CD4-positive, alpha-beta T cell (primary cell): ENCODE results near the gene MSANTD1. TPM values are rescaled to one million over a fixed set of nuclear protein-coding genes. Genes with fewer than 3 reads are reported as not detected.

Source experiments
- ATAC-seq: fragments of 200-7000 bp; cut with Tn5 transposase; one replicate; pipeline ENCODE4 v1.10.0; 2022; ENCODE audit warnings: mild to moderate bottlenecking; ENCODE audit not compliant: poor library complexity
- CTCF ChIA-PET: fragments of 350-600 bp; sonication (Branson Sonifier 250); formaldehyde crosslinking; loops from one replicate; lab custom pipeline; 2021; ENCODE audit warnings: antibody characterized with exemption, inconsistent platforms; lab: Charles Lee
- POLR2A ChIA-PET: fragments of 350-600 bp; sonication (Branson Sonifier 250); formaldehyde crosslinking; loops from one replicate; lab custom pipeline; 2021; ENCODE audit warnings: antibody characterized with exemption, inconsistent platforms; lab: Charles Lee
- DNase-seq, 14 experiments: peaks; one replicate each; pipeline ENCODE4 v3.0.0-alpha.2; 2013 to 2020; ENCODE audit warnings: mixed read lengths in 2 of 14
- H3K27ac ChIP-seq, 2 donors: one replicate each; pipeline versions ENCODE4 v1.5.1 to v1.7.0; 2013; ENCODE audit warnings: low read length in 2 of 2, low read depth in 1 of 2, mild to moderate bottlenecking in 1 of 2
- H3K27me3 ChIP-seq, 2 experiments: 1 replicate in 1 of 2; 2 replicates in 1 of 2; pipeline versions ENCODE4 v1.6.1 to v1.7.0; 2013; ENCODE audit warnings: low read length in 2 of 2, control low read depth in 1 of 2, mild to moderate bottlenecking in 1 of 2, moderate library complexity in 1 of 2; ENCODE audit not compliant: insufficient read depth in 2 of 2, control insufficient read depth in 1 of 2
- H3K36me3 ChIP-seq: one replicate; pipeline ENCODE4 v1.6.1; 2013; ENCODE audit warnings: low read length, control low read depth; ENCODE audit not compliant: insufficient read depth
- H3K4me1 ChIP-seq: one replicate; pipeline ENCODE4 v1.6.1; 2013; ENCODE audit warnings: low read length, control low read depth; ENCODE audit not compliant: insufficient read depth
- H3K4me3 ChIP-seq: one replicate; pipeline ENCODE4 v1.5.1; 2013; ENCODE audit warnings: mild to moderate bottlenecking, low read length, moderate library complexity
- H3K9me3 ChIP-seq, 2 experiments: 1 replicate in 1 of 2; 2 replicates in 1 of 2; pipeline versions ENCODE4 v1.6.1 to v1.7.0; 2013; ENCODE audit warnings: low read length in 2 of 2, mild to moderate bottlenecking in 2 of 2, control low read depth in 1 of 2, moderate library complexity in 1 of 2; ENCODE audit not compliant: control insufficient read depth in 1 of 2, insufficient read depth in 1 of 2
- H3K27ac Mint-ChIP-seq: one replicate; pipeline ENCODE4 v1.8.0; 2020; ENCODE audit warnings: mixed read lengths
- H3K27me3 Mint-ChIP-seq: one replicate; pipeline ENCODE4 v1.8.0; 2021; ENCODE audit warnings: mixed read lengths
- H3K36me3 Mint-ChIP-seq: one replicate; pipeline ENCODE4 v1.8.0; 2021; ENCODE audit warnings: low read depth, mixed read lengths
- H3K4me1 Mint-ChIP-seq: one replicate; pipeline ENCODE4 v1.8.0; 2021; ENCODE audit warnings: low read depth, mixed read lengths
- H3K4me3 Mint-ChIP-seq: one replicate; pipeline ENCODE4 v1.8.0; 2020; ENCODE audit warnings: mild to moderate bottlenecking, mixed read lengths
- H3K9me3 Mint-ChIP-seq: one replicate; pipeline ENCODE4 v1.8.0; 2020; ENCODE audit warnings: mixed read lengths
- intact Hi-C, 2 experiments: fragments of 100-400 bp; cut with DNase I in 1 of 2; cut with micrococcal nuclease in 1 of 2; formaldehyde crosslinking; loops; one replicate each; pipeline versions ENCODE4 v1.15.1 to v1.9.0; 2023 to 2025; cut with DNase I, micrococcal nuclease
- polyA plus RNA-seq, 2 donors: library from polyadenylated mRNA; unstranded; fragments of 120-200 nt; gene quantifications; one replicate each; pipeline ENCODE4 v1.2.1, GENCODE V29; 2013
- total RNA-seq, 174 experiments: library from RNA in 2 of 174; stranded (reverse) in 2 of 174; gene quantifications; one replicate each; pipeline ENCODE4 v1.2.3 and lab custom pipeline; 2021 to 2026
- TF ChIP-seq, protein P1 (sequence below): fragments of 200-600 bp; IDR thresholded peaks from one replicate; pipeline ENCODE4 v1.8.0; 2022; ENCODE audit warnings: antibody characterized with exemption, mild to moderate bottlenecking

The MSANTD1 gene
- total RNA-seq (under 1 TPM; 0.67 to 0.74 TPM), total RNA-seq (lab: John Stamatoyannopoulos, UW) (0.24 to 4.5 (median 1.3) reads per million in 172 experiments)
- polyA plus RNA-seq (2013, experiment 1 of 2): 0.25 TPM
- polyA plus RNA-seq (2013, experiment 2 of 2): 0.54 TPM

DNA sequence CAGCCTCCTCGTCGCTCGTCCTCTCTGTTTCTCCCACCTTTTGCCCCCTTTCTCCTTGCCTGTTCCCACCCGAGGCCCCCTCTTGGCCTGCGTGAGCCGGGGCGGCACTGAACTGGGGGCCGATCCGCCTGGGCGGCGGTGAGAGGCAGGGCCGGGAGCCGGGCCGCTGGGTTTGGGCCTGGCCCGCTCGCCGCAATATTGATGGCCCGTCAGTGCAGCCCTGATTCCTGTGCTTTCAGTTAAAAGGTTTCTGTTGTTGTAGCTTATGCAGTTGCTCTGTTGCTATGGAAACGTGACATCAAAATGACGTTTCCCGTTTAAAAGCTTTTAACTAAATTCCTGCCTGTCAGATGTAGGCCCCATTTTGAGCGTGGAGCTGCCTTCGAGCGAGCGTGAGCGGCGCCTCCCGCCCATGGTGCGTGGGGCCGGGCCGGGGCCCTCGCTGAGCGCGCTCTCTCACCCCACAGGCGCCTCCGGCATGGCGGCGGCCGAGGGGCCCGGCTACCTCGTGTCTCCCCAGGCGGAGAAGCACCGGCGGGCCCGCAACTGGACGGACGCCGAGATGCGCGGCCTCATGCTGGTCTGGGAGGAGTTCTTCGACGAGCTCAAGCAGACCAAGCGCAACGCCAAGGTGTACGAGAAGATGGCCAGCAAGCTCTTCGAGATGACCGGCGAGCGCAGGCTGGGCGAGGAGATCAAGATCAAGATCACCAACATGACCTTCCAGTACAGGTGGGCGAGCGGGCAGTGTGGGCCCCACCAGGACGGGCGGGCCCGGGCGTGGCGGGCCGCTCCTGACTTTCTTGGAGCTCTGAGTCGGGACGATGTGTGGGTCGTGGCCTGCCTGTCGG is at the start of gene MSANTD1:
Gene MSANTD1, plus strand, starts transcription at position 349 of the 851 bp plus-strand sequence. Its CDS starts 64 bp downstream, at position 413.
- no peaks in the 10 kb centered on the region for H3K27me3 Mint-ChIP-seq
- H3K36me3 Mint-ChIP-seq: no peaks in the 10 kb centered on the region
- no peaks in the 10 kb centered on the region for H3K9me3 Mint-ChIP-seq
- Histone ChIP-seq H3K27ac (no peak within 1 kb of the TSS), H3K4me1 (no peaks in the 10 kb centered on the region), H3K9me3 (no peaks in the 10 kb centered on the region), H3K36me3 (no peaks in the 10 kb centered on the region), H3K27me3 (no peaks in the 10 kb centered on the region), H3K4me3 (no peak within 1 kb of the TSS)
- H3K4me1 Mint-ChIP-seq: no peaks in the 10 kb centered on the region
- no peak within 1 kb of the TSS for H3K4me3 Mint-ChIP-seq
- no peak for DNase-seq
- TF ChIP-seq, protein P1, sequence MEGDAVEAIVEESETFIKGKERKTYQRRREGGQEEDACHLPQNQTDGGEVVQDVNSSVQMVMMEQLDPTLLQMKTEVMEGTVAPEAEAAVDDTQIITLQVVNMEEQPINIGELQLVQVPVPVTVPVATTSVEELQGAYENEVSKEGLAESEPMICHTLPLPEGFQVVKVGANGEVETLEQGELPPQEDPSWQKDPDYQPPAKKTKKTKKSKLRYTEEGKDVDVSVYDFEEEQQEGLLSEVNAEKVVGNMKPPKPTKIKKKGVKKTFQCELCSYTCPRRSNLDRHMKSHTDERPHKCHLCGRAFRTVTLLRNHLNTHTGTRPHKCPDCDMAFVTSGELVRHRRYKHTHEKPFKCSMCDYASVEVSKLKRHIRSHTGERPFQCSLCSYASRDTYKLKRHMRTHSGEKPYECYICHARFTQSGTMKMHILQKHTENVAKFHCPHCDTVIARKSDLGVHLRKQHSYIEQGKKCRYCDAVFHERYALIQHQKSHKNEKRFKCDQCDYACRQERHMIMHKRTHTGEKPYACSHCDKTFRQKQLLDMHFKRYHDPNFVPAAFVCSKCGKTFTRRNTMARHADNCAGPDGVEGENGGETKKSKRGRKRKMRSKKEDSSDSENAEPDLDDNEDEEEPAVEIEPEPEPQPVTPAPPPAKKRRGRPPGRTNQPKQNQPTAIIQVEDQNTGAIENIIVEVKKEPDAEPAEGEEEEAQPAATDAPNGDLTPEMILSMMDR: no peak
- ATAC-seq: no peak
- H3K27ac Mint-ChIP-seq: no peak within 1 kb of the TSS
- CTCF ChIA-PET: no interaction called here
- intact Hi-C loops: no loop called here
- POLR2A ChIA-PET: no interaction called here

DNA sequence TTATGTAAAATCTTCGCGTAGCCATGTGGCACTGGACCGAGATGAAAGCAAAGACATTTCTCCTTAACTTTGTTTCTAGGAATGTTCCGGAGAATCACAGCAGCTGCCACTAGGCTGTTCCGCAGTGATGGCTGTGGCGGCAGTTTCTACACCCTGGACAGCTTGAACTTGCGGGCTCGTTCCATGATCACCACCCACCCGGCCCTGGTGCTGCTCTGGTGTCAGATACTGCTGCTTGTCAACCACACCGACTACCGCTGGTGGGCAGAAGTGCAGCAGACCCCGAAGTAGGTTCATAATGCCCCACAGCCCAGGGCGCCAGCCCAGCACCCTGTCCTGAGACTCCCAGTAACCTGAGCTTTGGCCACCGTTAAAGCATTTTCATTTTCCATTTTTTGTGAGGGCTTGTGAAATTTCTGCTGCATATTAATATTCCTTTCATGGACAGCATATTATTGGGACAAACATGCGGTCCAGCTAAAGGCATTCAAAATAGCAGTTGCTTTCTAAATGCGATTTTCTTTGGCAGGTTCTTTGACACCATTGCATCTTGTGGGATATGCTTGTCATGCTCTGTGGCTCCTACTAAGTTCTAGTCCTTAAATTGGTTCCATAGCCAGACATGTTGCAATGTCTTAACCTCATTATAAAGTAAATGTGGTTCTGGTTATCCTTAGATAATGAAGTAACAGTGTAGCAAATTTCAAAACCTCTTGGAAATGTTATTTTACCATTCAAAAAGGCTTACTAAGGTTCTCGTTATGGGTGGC is 49.1 kb upstream of the MSANTD1 start:
- peaks cover 79% of the 10 kb centered on the region for H3K4me1 Mint-ChIP-seq
- CTCF ChIA-PET: no interaction called here
- H3K36me3 ChIP-seq: peaks cover 24% of the 10 kb centered on the region

More for the DNA sequence above, 49.1 kb upstream of the MSANTD1 start:
- H3K9me3 ChIP-seq: no peaks in the 10 kb centered on the region
- Mint-ChIP-seq H3K27ac (no peak overlapping the region), H3K9me3 (no peaks in the 10 kb centered on the region), H3K36me3 (peaks cover 51% of the 10 kb centered on the region), H3K4me3 (no peak overlapping the region), H3K27me3 (no peaks in the 10 kb centered on the region)
- TF ChIP-seq, protein P1: no peak
- H3K27ac ChIP-seq: no peak overlapping the region
- no peak for ATAC-seq
- H3K4me1 ChIP-seq: peaks cover 70% of the 10 kb centered on the region
- POLR2A ChIA-PET: no interaction called here
- DNase-seq: no peak
- intact Hi-C loops: loop anchor here (5.0 to 10.0 kb wide), 3 partner anchors 92 to 685 kb away; partner anchors contain the start of gene RGS12 (in 1 of the 2)
- no peaks in the 10 kb centered on the region for H3K27me3 ChIP-seq
- no peak overlapping the region for H3K4me3 ChIP-seq
